ENCODE results near the gene DDX25.

DDX25 gene

GRCh38 chr11:125978181-125978716 is 73.9 kb downstream of the DDX25 start:
- H3K4me3 ChIP-seq (ENCODE audit: low read length) = no peak overlapping the region
- TF ChIP-seq, protein P1, sequence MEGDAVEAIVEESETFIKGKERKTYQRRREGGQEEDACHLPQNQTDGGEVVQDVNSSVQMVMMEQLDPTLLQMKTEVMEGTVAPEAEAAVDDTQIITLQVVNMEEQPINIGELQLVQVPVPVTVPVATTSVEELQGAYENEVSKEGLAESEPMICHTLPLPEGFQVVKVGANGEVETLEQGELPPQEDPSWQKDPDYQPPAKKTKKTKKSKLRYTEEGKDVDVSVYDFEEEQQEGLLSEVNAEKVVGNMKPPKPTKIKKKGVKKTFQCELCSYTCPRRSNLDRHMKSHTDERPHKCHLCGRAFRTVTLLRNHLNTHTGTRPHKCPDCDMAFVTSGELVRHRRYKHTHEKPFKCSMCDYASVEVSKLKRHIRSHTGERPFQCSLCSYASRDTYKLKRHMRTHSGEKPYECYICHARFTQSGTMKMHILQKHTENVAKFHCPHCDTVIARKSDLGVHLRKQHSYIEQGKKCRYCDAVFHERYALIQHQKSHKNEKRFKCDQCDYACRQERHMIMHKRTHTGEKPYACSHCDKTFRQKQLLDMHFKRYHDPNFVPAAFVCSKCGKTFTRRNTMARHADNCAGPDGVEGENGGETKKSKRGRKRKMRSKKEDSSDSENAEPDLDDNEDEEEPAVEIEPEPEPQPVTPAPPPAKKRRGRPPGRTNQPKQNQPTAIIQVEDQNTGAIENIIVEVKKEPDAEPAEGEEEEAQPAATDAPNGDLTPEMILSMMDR (conservative IDR thresholded peaks at IDR 0.05; ENCODE audit: low read length) = no peak
- no peak for DNase-seq (ENCODE audit: low read depth)
